GM12891 (cell line): ENCODE results near the gene MSRB1.

ENCODE experiments used
- POLR2A ChIP-seq: IDR thresholded peaks from 2 replicates; pipeline ENCODE4 v1.6.1; 2011; ENCODE audit warnings: low read depth, low read length, control low read depth
- POLR2AphosphoS5 ChIP-seq: IDR thresholded peaks from 2 replicates; pipeline ENCODE4 v1.6.1; 2011; ENCODE audit warnings: low read depth, low read length, control low read depth

- TF ChIP-seq POLR2A (no peak), POLR2AphosphoS5 (no peak)
These were observed 52.8 kb downstream of the MSRB1 start for GRCh38 chr16:1890024-1890707.
